ENCODE results near the gene UMAD1. TPM values are rescaled to one million over a fixed set of nuclear protein-coding genes. Genes with fewer than 3 reads are reported as not detected.

The UMAD1 gene
- total RNA-seq, 4 donors from 2014 or later: 6.1 to 11.2 (median 9.3) TPM

GRCh38 chr7:7738177-7738576, 97.6 kb downstream of the UMAD1 start:
- WGBS: 89% methylated on average over 1 of the region's 1 CpG
- Histone ChIP-seq H3K4me3 (no peak overlapping the region), H3K9me3 (no peaks in the 10 kb centered on the region), H3K27me3 (no peaks in the 10 kb centered on the region), H3K36me3 (no peaks in the 10 kb centered on the region), H3K27ac (replicated peaks in 1 of 4) (no peak overlapping the region), H3K4me1 (peaks cover 0 to 12% (median 0%) of the 10 kb centered on the region in 4 donors)
- DNase-seq (ENCODE audit: extremely low spot score): no peak
- TF ChIP-seq POLR2AphosphoS5 (IDR thresholded peaks at IDR 0.05) (no peak), EP300 (IDR thresholded peaks at IDR 0.05) (no peak), POLR2A (IDR thresholded peaks at IDR 0.05; ENCODE audit: low read depth) (no peak), CTCF (IDR thresholded peaks at IDR 0.05) (no peak)
- intact Hi-C loops (cut with DNase I): no loop called here

GRCh38 chr7:7738622-7739021, 98.1 kb downstream of the UMAD1 start:
- intact Hi-C loops (cut with DNase I): no loop called here
- no peaks in the 10 kb centered on the region for H3K27me3 ChIP-seq
- 86% methylated on average over 3 of the region's 3 CpGs for WGBS

GRCh38 chr7:7739204-7740036, 98.9 kb downstream of the UMAD1 start:
- Histone ChIP-seq H3K9me3 (no peaks in the 10 kb centered on the region), H3K4me1 (peaks cover 0 to 12% (median 0%) of the 10 kb centered on the region in 4 donors), H3K27me3 (no peaks in the 10 kb centered on the region), H3K36me3 (no peaks in the 10 kb centered on the region), H3K4me3 (no peak overlapping the region), H3K27ac (replicated peaks in 1 of 4) (no peak overlapping the region)
- no peak for TF ChIP-seq EP300 (IDR thresholded peaks at IDR 0.05)
- DNase-seq (ENCODE audit: extremely low spot score): no peak
- intact Hi-C loops (cut with DNase I): no loop called here
- 79% methylated on average over 4 of the region's 4 CpGs for WGBS

More at GRCh38 chr7:7738622-7739021, 98.1 kb downstream of the UMAD1 start:
- no peaks in the 10 kb centered on the region for H3K36me3 ChIP-seq
- H3K9me3 ChIP-seq: no peaks in the 10 kb centered on the region
- H3K4me1 ChIP-seq: peaks cover 0 to 12% (median 0%) of the 10 kb centered on the region in 4 donors
- no peak for DNase-seq (ENCODE audit: extremely low spot score)
- TF ChIP-seq CTCF (IDR thresholded peaks at IDR 0.05) (no peak), POLR2AphosphoS5 (IDR thresholded peaks at IDR 0.05) (no peak), EP300 (IDR thresholded peaks at IDR 0.05) (no peak), POLR2A (IDR thresholded peaks at IDR 0.05; ENCODE audit: low read depth) (no peak)
- no peak overlapping the region for H3K27ac ChIP-seq (replicated peaks in 1 of 4)
- H3K4me3 ChIP-seq: no peak overlapping the region

- 93% methylated on average over 2 of the region's 2 CpGs for WGBS
- intact Hi-C loops (cut with DNase I): no loop called here
- no peak overlapping the region for H3K4me3 ChIP-seq
These were observed 99.4 kb downstream of the UMAD1 start for GRCh38 chr7:7740037-7740355.

More at GRCh38 chr7:7740037-7740355, 99.4 kb downstream of the UMAD1 start:
- Histone ChIP-seq H3K9me3 (no peaks in the 10 kb centered on the region), H3K27ac (replicated peaks in 1 of 4) (no peak overlapping the region), H3K36me3 (no peaks in the 10 kb centered on the region), H3K4me1 (peaks cover 0 to 12% (median 0%) of the 10 kb centered on the region in 4 donors), H3K27me3 (no peaks in the 10 kb centered on the region)
- TF ChIP-seq CTCF (IDR thresholded peaks at IDR 0.05) (no peak), EP300 (IDR thresholded peaks at IDR 0.05) (no peak), POLR2AphosphoS5 (IDR thresholded peaks at IDR 0.05) (no peak), POLR2A (IDR thresholded peaks at IDR 0.05; ENCODE audit: low read depth) (no peak)
- no peak for DNase-seq (ENCODE audit: extremely low spot score)
